ENCODE measurements around the gene SETBP1. TPM values are rescaled to one million over a fixed set of nuclear protein-coding genes. Genes with fewer than 3 reads are reported as not detected.

Gene SETBP1
- total RNA-seq, 1 experiment from 2014 or later, result 4.0 TPM

DNA sequence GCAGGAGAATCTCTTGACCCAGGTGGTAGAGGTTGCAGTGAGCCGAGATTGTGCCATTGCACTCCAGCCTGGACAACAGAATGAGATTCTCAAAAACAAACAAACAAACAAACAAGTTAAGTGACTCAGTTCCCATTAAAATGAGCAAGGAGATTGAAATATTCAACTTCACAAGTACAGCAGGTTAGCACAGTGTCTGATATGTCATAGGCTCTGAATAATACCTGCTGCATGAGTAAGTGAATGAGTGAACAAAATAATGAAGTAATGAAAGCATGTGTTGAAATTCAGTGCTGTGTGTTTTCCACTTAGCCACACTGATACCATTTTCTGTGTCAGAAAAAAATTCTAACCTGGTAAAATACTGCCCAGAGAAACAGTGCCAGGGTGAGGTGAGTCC lies 41.9 kb upstream of the SETBP1 start:
- H3K27me3 Mint-ChIP-seq (ENCODE audit: insufficient read depth, unreplicated experiment), result no peaks in the 10 kb centered on the region
- Histone ChIP-seq H3K9me3 (no peaks in the 10 kb centered on the region), H3K36me3 (ENCODE audit: control insufficient read depth, insufficient read depth, low read length) (no peaks in the 10 kb centered on the region), H3K4me1 (no peaks in the 10 kb centered on the region), H3K27me3 (replicated peaks; ENCODE audit: control insufficient read depth, insufficient read depth, low read length) (no peaks in the 10 kb centered on the region; the same call in 1 of the 2 replicates), H3K4me3 (ENCODE audit: low read depth, low read length) (no peak overlapping the region)
- H3K27ac Mint-ChIP-seq (ENCODE audit: unreplicated experiment), result no peak overlapping the region
- TF ChIP-seq, protein P1, sequence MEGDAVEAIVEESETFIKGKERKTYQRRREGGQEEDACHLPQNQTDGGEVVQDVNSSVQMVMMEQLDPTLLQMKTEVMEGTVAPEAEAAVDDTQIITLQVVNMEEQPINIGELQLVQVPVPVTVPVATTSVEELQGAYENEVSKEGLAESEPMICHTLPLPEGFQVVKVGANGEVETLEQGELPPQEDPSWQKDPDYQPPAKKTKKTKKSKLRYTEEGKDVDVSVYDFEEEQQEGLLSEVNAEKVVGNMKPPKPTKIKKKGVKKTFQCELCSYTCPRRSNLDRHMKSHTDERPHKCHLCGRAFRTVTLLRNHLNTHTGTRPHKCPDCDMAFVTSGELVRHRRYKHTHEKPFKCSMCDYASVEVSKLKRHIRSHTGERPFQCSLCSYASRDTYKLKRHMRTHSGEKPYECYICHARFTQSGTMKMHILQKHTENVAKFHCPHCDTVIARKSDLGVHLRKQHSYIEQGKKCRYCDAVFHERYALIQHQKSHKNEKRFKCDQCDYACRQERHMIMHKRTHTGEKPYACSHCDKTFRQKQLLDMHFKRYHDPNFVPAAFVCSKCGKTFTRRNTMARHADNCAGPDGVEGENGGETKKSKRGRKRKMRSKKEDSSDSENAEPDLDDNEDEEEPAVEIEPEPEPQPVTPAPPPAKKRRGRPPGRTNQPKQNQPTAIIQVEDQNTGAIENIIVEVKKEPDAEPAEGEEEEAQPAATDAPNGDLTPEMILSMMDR (IDR thresholded peaks at IDR 0.05; ENCODE audit: insufficient read depth in 1 of 2, low read depth in 1 of 2, low read length in 1 of 2, severe bottlenecking in 1 of 2, unreplicated experiment in 1 of 2), result no peak
- CTCF ChIA-PET, result no interaction called here
- no peak overlapping the region for H3K4me3 Mint-ChIP-seq (ENCODE audit: unreplicated experiment)
- POLR2A ChIA-PET, result no interaction called here
- no TSS peak for BruUV-seq (replicated peaks)
- no peaks in the 10 kb centered on the region for H3K9me3 Mint-ChIP-seq (ENCODE audit: unreplicated experiment)
- DNase-seq, result no peak
- no peaks in the 10 kb centered on the region for H3K4me1 Mint-ChIP-seq (ENCODE audit: low read depth, unreplicated experiment)
- intact Hi-C loops (cut with micrococcal nuclease; ENCODE audit: unreplicated experiment), result no loop called here
- H3K36me3 Mint-ChIP-seq (ENCODE audit: insufficient read depth, unreplicated experiment), result no peaks in the 10 kb centered on the region

- ChIA-PET CTCF (no interaction called here), POLR2A (no interaction called here)
- intact Hi-C loops (cut with micrococcal nuclease; ENCODE audit: unreplicated experiment), result no loop called here
- H3K27ac Mint-ChIP-seq (ENCODE audit: unreplicated experiment), result no peak overlapping the region
- no peaks in the 10 kb centered on the region for H3K9me3 Mint-ChIP-seq (ENCODE audit: unreplicated experiment)
- no peaks in the 10 kb centered on the region for H3K27me3 Mint-ChIP-seq (ENCODE audit: insufficient read depth, unreplicated experiment)
- H3K4me1 Mint-ChIP-seq (ENCODE audit: low read depth, unreplicated experiment), result no peaks in the 10 kb centered on the region
- no peaks in the 10 kb centered on the region for H3K9me3 ChIP-seq
- BruUV-seq (replicated peaks), result no TSS peak
- TF ChIP-seq, protein P1 (IDR thresholded peaks at IDR 0.05; ENCODE audit: insufficient read depth in 1 of 2, low read depth in 1 of 2, low read length in 1 of 2, severe bottlenecking in 1 of 2, unreplicated experiment in 1 of 2), result no peak
- no peak overlapping the region for H3K4me3 Mint-ChIP-seq (ENCODE audit: unreplicated experiment)
- H3K4me3 ChIP-seq (ENCODE audit: low read depth, low read length), result no peak overlapping the region
- H3K36me3 Mint-ChIP-seq (ENCODE audit: insufficient read depth, unreplicated experiment), result no peaks in the 10 kb centered on the region
- H3K36me3 ChIP-seq (ENCODE audit: control insufficient read depth, insufficient read depth, low read length), result no peaks in the 10 kb centered on the region
- no peak for DNase-seq
- H3K27me3 ChIP-seq (replicated peaks; ENCODE audit: control insufficient read depth, insufficient read depth, low read length), result no peaks in the 10 kb centered on the region; the same call in 1 of the 2 replicates
- H3K4me1 ChIP-seq, result no peaks in the 10 kb centered on the region
Observed at GRCh38 chr18:44643004-44643403, 37.7 kb upstream of the SETBP1 start.

DNA sequence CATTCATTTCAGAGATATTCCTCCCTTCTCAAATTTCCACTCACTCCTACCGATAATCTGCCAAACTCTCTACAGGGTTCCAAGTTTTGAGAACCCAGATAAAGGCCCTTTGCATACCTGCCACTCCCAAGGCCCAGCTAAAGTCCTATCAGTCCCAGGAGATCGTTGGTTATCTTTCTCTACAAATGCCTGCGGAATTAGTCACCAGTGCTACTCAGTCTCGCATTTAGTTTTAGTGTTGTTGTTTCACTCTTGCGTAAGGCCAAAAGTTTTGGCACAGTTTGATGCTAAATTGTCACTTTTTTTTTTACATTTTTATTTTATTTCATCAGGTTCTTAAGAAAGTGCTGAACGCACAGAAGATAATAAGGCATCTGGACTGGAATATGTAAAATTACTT lies 29.2 kb upstream of the SETBP1 start:
- no peaks in the 10 kb centered on the region for H3K27me3 ChIP-seq (replicated peaks; ENCODE audit: control insufficient read depth, insufficient read depth, low read length)
- no peaks in the 10 kb centered on the region for H3K9me3 ChIP-seq
- Mint-ChIP-seq H3K27me3 (ENCODE audit: insufficient read depth, unreplicated experiment) (no peaks in the 10 kb centered on the region), H3K9me3 (ENCODE audit: unreplicated experiment) (no peaks in the 10 kb centered on the region), H3K4me1 (ENCODE audit: low read depth, unreplicated experiment) (no peaks in the 10 kb centered on the region), H3K4me3 (ENCODE audit: unreplicated experiment) (no peak overlapping the region), H3K36me3 (ENCODE audit: insufficient read depth, unreplicated experiment) (no peaks in the 10 kb centered on the region), H3K27ac (ENCODE audit: unreplicated experiment) (no peak overlapping the region)
- peaks cover 15% of the 10 kb centered on the region for H3K4me1 ChIP-seq
- DNase-seq, result peak; percentile 36 to 51
- no TSS peak for BruUV-seq (replicated peaks)
- TF ChIP-seq, protein P1 (IDR thresholded peaks at IDR 0.05; ENCODE audit: insufficient read depth in 1 of 2, low read depth in 1 of 2, low read length in 1 of 2, severe bottlenecking in 1 of 2, unreplicated experiment in 1 of 2), result no peak
- no peak overlapping the region for H3K4me3 ChIP-seq (ENCODE audit: low read depth, low read length)
- intact Hi-C loops (cut with micrococcal nuclease; ENCODE audit: unreplicated experiment), result no loop called here
- CTCF ChIA-PET, result no interaction called here
- POLR2A ChIA-PET, result no interaction called here
- no peaks in the 10 kb centered on the region for H3K36me3 ChIP-seq (ENCODE audit: control insufficient read depth, insufficient read depth, low read length)
